Adipocyte (in vitro differentiated cells): ENCODE data around the gene MAPK11.

Source experiments
- DNase-seq: peaks from one replicate; pipeline ENCODE4 v3.0.0-alpha.2; 2015; ENCODE audit warnings: low read depth
- H3K27me3 ChIP-seq: replicated peaks from 2 replicates; pipeline ENCODE4 v1.7.0; 2013; ENCODE audit warnings: mild to moderate bottlenecking, low read length, moderate library complexity; ENCODE audit not compliant: control insufficient read depth, insufficient read depth
- H3K36me3 ChIP-seq: 2 replicates; pipeline ENCODE4 v1.7.0; 2013; ENCODE audit warnings: low read length, mild to moderate bottlenecking, moderate library complexity; ENCODE audit not compliant: control insufficient read depth, insufficient read depth, severe bottlenecking
- H3K4me1 ChIP-seq: 2 replicates; pipeline ENCODE4 v1.7.0; 2013; ENCODE audit warnings: mild to moderate bottlenecking, low read length, moderate library complexity; ENCODE audit not compliant: control insufficient read depth, insufficient read depth
- H3K4me3 ChIP-seq: 2 replicates; pipeline ENCODE4 v1.7.0; 2013; ENCODE audit warnings: mild to moderate bottlenecking, low read length, moderate library complexity
- H3K9ac ChIP-seq: 2 replicates; pipeline ENCODE4 v1.7.0; 2013; ENCODE audit warnings: mild to moderate bottlenecking, low read length, moderate library complexity
- H3K9me3 ChIP-seq: 2 replicates; pipeline ENCODE4 v1.7.0; 2013; ENCODE audit warnings: mild to moderate bottlenecking, low read length, moderate library complexity; ENCODE audit not compliant: control insufficient read depth

MAPK11 gene

GRCh38 chr22:50299785-50300619, 29.8 kb upstream of the MAPK11 start:
- Histone ChIP-seq H3K9me3 (no peaks in the 10 kb centered on the region), H3K36me3 (peaks cover 5% of the 10 kb centered on the region), H3K9ac (peak overlapping the region; percentile 46), H3K27me3 (no peaks in the 10 kb centered on the region), H3K4me1 (peaks cover 38% of the 10 kb centered on the region), H3K4me3 (peak overlapping the region; percentile 41)
- DNase-seq: no peak

GRCh38 chr22:50298937-50299784, 29.0 kb upstream of the MAPK11 start:
- Histone ChIP-seq H3K4me3 (no peak overlapping the region), H3K27me3 (no peaks in the 10 kb centered on the region), H3K4me1 (peaks cover 31% of the 10 kb centered on the region), H3K9me3 (no peaks in the 10 kb centered on the region), H3K9ac (no peak overlapping the region), H3K36me3 (peaks cover 10% of the 10 kb centered on the region)
- no peak for DNase-seq

- peaks cover 28% of the 10 kb centered on the region for H3K4me1 ChIP-seq
- no peak for DNase-seq
- H3K4me3 ChIP-seq: no peak overlapping the region
- peaks cover 11% of the 10 kb centered on the region for H3K36me3 ChIP-seq
- no peak overlapping the region for H3K9ac ChIP-seq
- no peaks in the 10 kb centered on the region for H3K9me3 ChIP-seq
- no peaks in the 10 kb centered on the region for H3K27me3 ChIP-seq
Measured at GRCh38 chr22:50298266-50298637, 28.1 kb upstream of the MAPK11 start.

GRCh38 chr22:50297510-50298265, 27.5 kb upstream of the MAPK11 start:
- Histone ChIP-seq H3K9me3 (no peaks in the 10 kb centered on the region), H3K36me3 (peaks cover 11% of the 10 kb centered on the region), H3K27me3 (no peaks in the 10 kb centered on the region), H3K4me1 (peaks cover 27% of the 10 kb centered on the region), H3K4me3 (no peak overlapping the region), H3K9ac (no peak overlapping the region)
- DNase-seq: no peak

- Histone ChIP-seq H3K4me3 (no peak overlapping the region), H3K9ac (no peak overlapping the region), H3K36me3 (peaks cover 11% of the 10 kb centered on the region), H3K9me3 (no peaks in the 10 kb centered on the region), H3K27me3 (no peaks in the 10 kb centered on the region), H3K4me1 (peaks cover 24% of the 10 kb centered on the region)
- DNase-seq: no peak
Measured at GRCh38 chr22:50296658-50297490, 26.7 kb upstream of the MAPK11 start.

- H3K9me3 ChIP-seq: no peaks in the 10 kb centered on the region
- H3K9ac ChIP-seq: peak overlapping the region; percentile 80
- peaks cover 20% of the 10 kb centered on the region for H3K4me1 ChIP-seq
- DNase-seq: no peak
- H3K27me3 ChIP-seq: no peaks in the 10 kb centered on the region
- peak overlapping the region; percentile 47 for H3K4me3 ChIP-seq
- H3K36me3 ChIP-seq: peaks cover 20% of the 10 kb centered on the region
Measured at GRCh38 chr22:50294319-50294656, 24.1 kb upstream of the MAPK11 start.

- Histone ChIP-seq H3K27me3 (no peaks in the 10 kb centered on the region), H3K4me3 (peak overlapping the region; percentile 47), H3K36me3 (peaks cover 26% of the 10 kb centered on the region), H3K4me1 (peaks cover 20% of the 10 kb centered on the region), H3K9me3 (no peaks in the 10 kb centered on the region), H3K9ac (peak overlapping the region; percentile 80)
- DNase-seq: peak; percentile 89
Measured at GRCh38 chr22:50293441-50294318, 23.5 kb upstream of the MAPK11 start.

GRCh38 chr22:50292643-50293440, 22.7 kb upstream of the MAPK11 start:
- Histone ChIP-seq H3K36me3 (peaks cover 34% of the 10 kb centered on the region), H3K4me3 (peak overlapping the region; percentile 56), H3K4me1 (peaks cover 20% of the 10 kb centered on the region), H3K27me3 (no peaks in the 10 kb centered on the region), H3K9ac (peak overlapping the region; percentile 82), H3K9me3 (no peaks in the 10 kb centered on the region)
- DNase-seq: no peak

GRCh38 chr22:50289942-50290630, 19.9 kb upstream of the MAPK11 start:
- no peak overlapping the region for H3K9ac ChIP-seq
- H3K4me1 ChIP-seq: peaks cover 14% of the 10 kb centered on the region
- no peak for DNase-seq
- peaks cover 53% of the 10 kb centered on the region for H3K36me3 ChIP-seq
- no peaks in the 10 kb centered on the region for H3K27me3 ChIP-seq
- no peak overlapping the region for H3K4me3 ChIP-seq
- no peaks in the 10 kb centered on the region for H3K9me3 ChIP-seq
